Muscle of arm (tissue), 12 donors: ENCODE data around the gene MCOLN2. TPM values are rescaled to one million over a fixed set of nuclear protein-coding genes. Genes with fewer than 3 reads are reported as not detected.
"Not testable (repeated sequence)": the region's sequence is repeated elsewhere in the genome, so short reads cannot be mapped to it uniquely, and the experiment has no call there.

ENCODE experiments used
- DNase-seq: peaks from one replicate; pipeline ENCODE4 v3.0.0-alpha.2; 2013
- polyA plus RNA-seq, 12 donors: library from polyadenylated mRNA; unstranded; fragments of 120-200 nt; gene quantifications; one replicate each; pipeline ENCODE4 v1.2.1, GENCODE V29; 2013; ENCODE audit not compliant: insufficient read length in 12 of 12

The MCOLN2 gene
- polyA plus RNA-seq, 12 donors: 0.05 to 2.4 (median 0.40) TPM; not detected in 4

DNA sequence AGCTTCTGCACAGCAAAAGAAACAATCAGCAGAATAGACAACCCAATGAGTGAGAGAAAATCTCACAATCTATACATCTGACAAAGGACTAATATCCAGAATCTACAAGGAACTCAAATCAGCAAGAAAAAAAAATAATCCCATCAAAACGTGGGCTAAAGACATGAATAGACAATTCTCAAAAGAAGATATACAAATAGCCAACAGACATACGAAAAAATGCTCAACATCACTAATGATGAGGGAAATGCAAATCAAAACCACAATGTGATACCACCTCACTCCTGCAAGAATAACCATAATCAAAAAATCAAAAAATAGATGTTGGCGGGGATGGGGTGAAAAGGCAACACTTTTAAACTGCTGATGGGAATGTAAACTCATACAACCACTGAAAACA, 10.4 kb downstream of the MCOLN2 start:
- DNase-seq: not testable (repeated sequence)

GRCh38 chr1:84985365-84985764, 11.5 kb downstream of the MCOLN2 start:
- DNase-seq: no peak

DNA sequence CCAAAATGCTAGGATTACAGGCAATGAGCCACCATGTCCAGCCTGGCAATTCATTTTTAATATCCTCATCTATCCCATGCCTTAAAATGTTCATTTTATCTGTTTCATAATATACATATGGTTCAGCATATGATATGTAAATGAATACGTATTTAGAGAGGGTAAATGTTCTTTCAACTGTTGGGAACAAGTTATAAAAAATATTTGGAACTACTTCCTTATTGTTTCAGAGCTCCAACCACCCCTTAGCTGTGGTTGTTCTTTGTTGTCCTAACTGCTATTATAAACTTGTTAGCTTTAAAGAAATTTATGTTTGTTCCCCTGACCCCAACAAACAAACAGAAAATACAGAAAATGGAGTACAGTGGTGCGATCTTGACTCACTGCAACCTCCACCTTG, 14.5 kb downstream of the MCOLN2 start:
- no peak for DNase-seq

DNA sequence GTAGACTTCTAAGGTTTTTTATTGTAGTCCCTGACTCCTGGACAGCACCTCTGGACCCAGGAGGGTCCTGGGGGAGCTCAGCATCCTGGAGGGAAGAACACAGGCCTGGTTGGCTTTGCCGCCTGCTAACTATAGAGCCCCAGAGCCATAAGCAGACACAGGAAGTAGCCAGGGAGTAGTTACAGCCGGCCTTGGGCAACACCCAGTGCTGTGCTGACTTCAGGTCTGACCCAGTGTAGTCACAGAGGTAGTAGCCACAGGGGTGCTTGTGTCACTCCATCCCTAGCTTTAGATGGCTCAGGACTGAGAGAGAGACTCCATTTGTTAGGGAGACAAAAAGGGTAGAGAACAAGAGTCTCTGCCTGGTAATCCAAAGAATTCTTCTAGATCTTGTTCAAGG, 21.9 kb downstream of the MCOLN2 start:
- no peak for DNase-seq

GRCh38 chr1:84973498-84974334, 23.2 kb downstream of the MCOLN2 start:
- DNase-seq: no peak

- DNase-seq: no peak
Observed at GRCh38 chr1:84972377-84972987, 24.4 kb downstream of the MCOLN2 start.

- no peak for DNase-seq
Observed at GRCh38 chr1:84971957-84972356, 25.0 kb downstream of the MCOLN2 start.

GRCh38 chr1:84969489-84970250, 27.2 kb downstream of the MCOLN2 start:
- DNase-seq: no peak

GRCh38 chr1:84968865-84969264, 28.0 kb downstream of the MCOLN2 start:
- no peak for DNase-seq

DNA sequence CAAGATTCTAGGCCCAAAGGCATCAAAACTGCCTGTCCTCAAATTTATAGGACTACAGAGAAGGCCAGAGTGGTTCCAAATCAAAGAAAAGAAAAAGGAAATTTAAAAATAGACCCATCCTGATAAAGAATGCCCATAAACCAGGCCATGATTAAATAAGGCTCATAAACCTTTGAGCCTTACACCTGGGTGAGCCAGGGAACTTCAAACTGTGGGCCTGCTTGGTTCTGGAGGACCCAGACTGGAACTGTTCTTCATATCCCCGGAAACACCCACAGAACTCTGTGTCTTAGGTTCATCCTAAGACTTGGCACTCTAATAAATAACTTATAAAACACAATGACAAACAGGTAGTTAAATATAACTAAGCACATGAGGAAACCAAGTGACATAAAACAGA, 28.8 kb downstream of the MCOLN2 start:
- DNase-seq: no peak

GRCh38 chr1:84967666-84968065, 29.2 kb downstream of the MCOLN2 start:
- no peak for DNase-seq

DNA sequence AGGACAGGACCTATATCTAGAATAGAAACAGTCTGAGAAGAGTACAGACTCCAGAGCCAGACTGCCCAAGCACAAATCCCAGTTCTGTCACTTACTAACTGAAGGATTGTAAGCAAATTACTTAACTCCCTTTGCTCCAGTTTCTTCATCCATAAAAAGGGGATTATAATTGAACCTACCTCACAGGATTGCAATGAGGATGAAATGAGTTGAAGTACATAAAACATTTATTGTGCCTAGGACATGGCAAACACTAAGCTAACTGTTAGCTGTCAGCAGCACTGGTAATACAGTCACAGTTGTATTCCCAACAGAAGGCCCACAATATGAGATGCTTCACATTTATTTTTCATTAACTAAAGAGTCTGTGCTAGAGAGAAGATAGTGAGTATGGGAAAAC, 33.9 kb downstream of the MCOLN2 start:
- DNase-seq: no peak

- DNase-seq: no peak
Observed at GRCh38 chr1:84961316-84961715, 35.6 kb downstream of the MCOLN2 start.

- DNase-seq: no peak
Observed at GRCh38 chr1:84960371-84960770, 36.5 kb downstream of the MCOLN2 start.

GRCh38 chr1:84959294-84959693, 37.6 kb downstream of the MCOLN2 start:
- no peak for DNase-seq

DNA sequence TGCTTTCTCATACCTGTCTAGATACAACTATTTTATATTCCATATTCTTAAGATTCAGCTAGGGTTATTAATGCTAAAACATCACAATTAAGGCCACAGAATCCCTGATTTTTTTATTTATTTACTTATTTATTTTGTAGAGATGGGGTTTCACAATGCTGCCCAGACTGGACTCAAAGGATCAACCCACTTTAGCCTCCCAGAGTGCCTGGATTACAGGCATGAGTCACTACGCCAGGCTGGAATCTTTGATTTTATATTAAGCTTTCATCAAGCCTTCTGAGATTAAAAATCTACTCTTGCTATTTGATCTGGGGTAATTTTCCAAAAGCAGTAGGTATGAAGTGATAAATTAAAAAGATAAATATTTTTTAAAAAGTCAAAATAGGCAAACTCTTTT, 38.9 kb downstream of the MCOLN2 start:
- no peak for DNase-seq

GRCh38 chr1:84956655-84957054, 40.3 kb downstream of the MCOLN2 start:
- DNase-seq: no peak

- no peak for DNase-seq
Observed at GRCh38 chr1:84956097-84956496, 40.8 kb downstream of the MCOLN2 start.

DNA sequence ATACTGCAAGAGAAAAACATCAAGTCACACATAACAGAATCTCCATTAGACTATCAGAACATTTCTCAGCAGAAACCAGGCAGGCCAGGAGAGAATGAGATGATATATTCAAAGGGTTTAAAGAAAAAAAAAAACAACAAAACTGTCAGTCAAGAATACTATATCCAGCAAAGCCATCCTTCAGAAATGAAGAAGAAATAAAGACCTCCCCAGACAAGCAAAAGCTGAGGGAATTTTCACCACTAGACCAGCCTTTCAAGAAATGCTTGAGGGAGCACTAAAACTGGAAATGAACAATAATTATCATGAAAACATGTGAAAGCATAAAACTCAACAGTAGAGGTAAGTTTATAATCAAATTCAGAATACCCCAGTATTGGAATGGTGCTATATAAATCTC, 47.2 kb downstream of the MCOLN2 start:
- DNase-seq: no peak

- no peak for DNase-seq
Observed at GRCh38 chr1:84947536-84948410, 49.1 kb downstream of the MCOLN2 start.

GRCh38 chr1:84946631-84947030, 50.3 kb downstream of the MCOLN2 start:
- DNase-seq: no peak
